ENCODE results near the gene MTFP1. TPM values are rescaled to one million over a fixed set of nuclear protein-coding genes. Genes with fewer than 3 reads are reported as not detected.
A peak's percentile ranks its signal among the peaks of the same experiment; 100 is the strongest.

The MTFP1 gene
- total and polyA plus RNA-seq, 10 donors: 9.9 to 36.8 (median 19.9) TPM

DNA sequence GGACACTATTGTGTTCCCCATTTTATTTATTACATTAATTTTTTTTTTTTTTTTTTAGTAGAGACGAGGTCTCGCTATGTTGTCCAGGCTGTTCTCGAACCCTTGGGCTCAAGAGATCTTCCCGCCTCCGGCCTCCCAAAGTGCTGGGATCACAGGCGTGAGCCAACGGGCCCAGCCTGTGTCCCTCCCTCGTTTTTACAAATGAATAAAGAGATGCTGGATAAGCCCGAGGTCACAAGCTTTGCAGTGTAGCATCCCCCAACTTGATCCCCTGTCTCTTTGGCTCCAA is 297 bp upstream of the MTFP1 start:
- Histone ChIP-seq H3K27me3 (replicated peaks in 1 of 7) (no peaks in the 10 kb centered on the region), H3K9me3 (no peaks in the 10 kb centered on the region), H3K36me3 (peaks cover 0 to 36% (median 11%) of the 10 kb centered on the region in 6 donors), H3K4me1 (peaks cover 29 to 68% (median 45%) of the 10 kb centered on the region in 6 donors), H3K27ac (peak overlapping the region; percentile 49 to 93 (median 89)), H3K4me3 (peak overlapping the region; percentile 57 to 96 (median 73))
- intact Hi-C loops (cut with DNase I; ENCODE audit: low total_unique reads): no loop called here
- TF ChIP-seq CTCF (IDR thresholded peaks at IDR 0.05 in 8 of 11, conservative IDR thresholded peaks at IDR 0.05 in 3 of 11) (no peak), POLR2AphosphoS5 (IDR thresholded peaks at IDR 0.05) (no peak), POLR2A (IDR thresholded peaks at IDR 0.05) (no peak)
- 13 to 20% (median 16%) methylated on average over 9 of the region's 9 CpGs for whole genome bisulfite sequencing, 5 donors
- no peak for DNase-seq

DNA sequence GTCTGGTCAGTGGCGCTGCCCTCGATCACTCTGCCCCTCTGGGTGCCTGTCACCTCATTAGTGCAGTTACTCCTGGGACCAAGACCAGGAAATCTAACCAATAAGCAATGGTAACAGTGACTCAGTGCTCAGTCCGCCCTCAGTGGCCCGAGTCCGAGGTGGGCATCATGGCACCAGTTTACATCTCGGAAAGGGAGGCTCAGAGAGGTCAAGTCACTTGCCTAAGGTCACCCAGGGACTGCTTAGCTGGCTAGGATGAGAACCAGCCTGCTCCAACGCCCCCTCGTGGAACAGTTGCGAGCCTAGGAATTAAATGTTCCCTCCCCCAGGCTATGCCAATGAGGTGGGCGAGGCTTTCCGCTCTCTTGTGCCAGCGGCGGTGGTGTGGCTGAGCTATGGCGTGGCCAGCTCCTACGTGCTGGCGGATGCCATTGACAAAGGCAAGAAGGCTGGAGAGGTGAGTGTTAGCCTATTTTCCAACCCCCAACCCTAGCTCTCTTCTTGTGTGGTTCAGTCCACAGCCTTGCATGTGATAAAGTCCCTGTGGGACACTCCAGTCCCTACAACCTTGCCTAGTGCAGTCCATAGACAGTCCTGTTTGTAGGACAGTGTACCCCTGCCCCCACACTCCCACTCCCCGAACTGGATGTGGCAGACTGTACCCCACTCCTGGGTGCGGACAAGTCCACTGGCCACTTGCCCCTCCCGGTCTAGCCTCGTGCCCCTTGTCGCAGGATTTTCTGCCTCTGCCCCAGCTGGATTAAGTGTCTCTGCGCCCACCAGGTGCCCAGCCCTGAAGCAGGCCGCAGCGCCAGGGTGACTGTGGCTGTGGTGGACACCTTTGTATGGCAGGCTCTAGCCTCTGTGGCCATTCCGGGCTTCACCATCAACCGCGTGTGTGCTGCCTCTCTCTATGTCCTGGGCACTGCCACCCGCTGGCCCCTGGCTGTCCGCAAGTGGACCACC is 1.1 kb downstream of the MTFP1 start:
- TF ChIP-seq POLR2AphosphoS5 (IDR thresholded peaks at IDR 0.05) (peak; percentile 59 to 71 (median 67)), CTCF (IDR thresholded peaks at IDR 0.05 in 8 of 11, conservative IDR thresholded peaks at IDR 0.05 in 3 of 11) (peak; percentile 39 to 83 (median 76)), POLR2A (IDR thresholded peaks at IDR 0.05) (no peak)
- Histone ChIP-seq H3K27me3 (replicated peaks in 1 of 7) (no peaks in the 10 kb centered on the region), H3K36me3 (peaks cover 0 to 31% (median 11%) of the 10 kb centered on the region in 6 donors), H3K4me1 (peaks cover 29 to 56% (median 45%) of the 10 kb centered on the region in 6 donors), H3K9me3 (no peaks in the 10 kb centered on the region), H3K27ac (peak overlapping the region; percentile 49 to 93 (median 89)), H3K4me3 (peak overlapping the region; percentile 57 to 96 (median 73))
- intact Hi-C loops (cut with DNase I; ENCODE audit: low total_unique reads): no loop called here
- peak; percentile 93 for DNase-seq
- 51 to 63% (median 55%) methylated on average over 20 to 29 of the region's 29 CpGs for WGBS, 5 donors

GRCh38 chr22:30427871-30428270 is 2.3 kb downstream of the MTFP1 start:
- 89 to 100% (median 95%) methylated on average over 1 of the region's 1 CpG for WGBS, 5 donors
- no peak for DNase-seq
- Histone ChIP-seq H3K9me3 (no peaks in the 10 kb centered on the region), H3K4me3 (no peak overlapping the region), H3K27me3 (replicated peaks in 1 of 7) (no peaks in the 10 kb centered on the region), H3K27ac (no peak overlapping the region), H3K36me3 (peaks cover 0 to 31% (median 11%) of the 10 kb centered on the region in 6 donors), H3K4me1 (peaks cover 26 to 44% (median 37%) of the 10 kb centered on the region in 6 donors)
- intact Hi-C loops (cut with DNase I; ENCODE audit: low total_unique reads): no loop called here
- TF ChIP-seq POLR2A (IDR thresholded peaks at IDR 0.05) (no peak), CTCF (IDR thresholded peaks at IDR 0.05 in 8 of 11, conservative IDR thresholded peaks at IDR 0.05 in 3 of 11) (no peak), POLR2AphosphoS5 (IDR thresholded peaks at IDR 0.05) (no peak)

GRCh38 chr22:30429887-30430286 is 4.3 kb downstream of the MTFP1 start:
- Histone ChIP-seq H3K36me3 (peaks cover 0 to 31% (median 11%) of the 10 kb centered on the region in 6 donors), H3K4me1 (peaks cover 15 to 27% (median 23%) of the 10 kb centered on the region in 6 donors), H3K9me3 (peaks cover 0 to under 1% (median 0%) of the 10 kb centered on the region in 8 donors), H3K27ac (no peak overlapping the region), H3K27me3 (replicated peaks in 1 of 7) (no peaks in the 10 kb centered on the region), H3K4me3 (no peak overlapping the region)
- no peak for TF ChIP-seq POLR2A (IDR thresholded peaks at IDR 0.05)
- no peak for TF ChIP-seq CTCF (IDR thresholded peaks at IDR 0.05 in 8 of 11, conservative IDR thresholded peaks at IDR 0.05 in 3 of 11)
- no peak for TF ChIP-seq POLR2AphosphoS5 (IDR thresholded peaks at IDR 0.05)
- no peak for DNase-seq
- intact Hi-C loops (cut with DNase I; ENCODE audit: low total_unique reads): no loop called here
- WGBS, 5 donors: 68 to 83% (median 74%) methylated on average over 4 of the region's 4 CpGs

All from spleen (tissue), 11 donors.